Naive B cell (primary cell): ENCODE data around the gene CHRNA1. TPM values are rescaled to one million over a fixed set of nuclear protein-coding genes. Genes with fewer than 3 reads are reported as not detected.

Experiments used
- ATAC-seq, 2 donors: fragments of 150-1000 bp; cut with Tn5 transposase; 2 replicates each; pipeline ENCODE4 v1.10.0; 2021; ENCODE audit warnings: low read depth in 2 of 2, mild to moderate bottlenecking in 2 of 2, moderate library complexity in 2 of 2
- DNase-seq: peaks from one replicate; pipeline ENCODE4 v3.0.0; 2022
- H3K27ac Mint-ChIP-seq, 6 donors: one replicate each; pipeline ENCODE4 v1.8.0; 2020 to 2022; ENCODE audit warnings: mild to moderate bottlenecking in 6 of 6, mixed read lengths in 6 of 6, moderate library complexity in 5 of 6, inconsistent platforms in 2 of 6
- H3K27me3 Mint-ChIP-seq, 3 donors: one replicate each; pipeline ENCODE4 v1.8.0; 2021 to 2022; ENCODE audit warnings: mixed read lengths in 3 of 3, mild to moderate bottlenecking in 1 of 3
- H3K36me3 Mint-ChIP-seq, 2 donors: one replicate each; pipeline ENCODE4 v1.8.0; 2020 to 2022; ENCODE audit warnings: mixed read lengths in 2 of 2, inconsistent platforms in 1 of 2, mild to moderate bottlenecking in 1 of 2
- H3K4me1 Mint-ChIP-seq, 3 donors: one replicate each; pipeline ENCODE4 v1.8.0; 2020 to 2022; ENCODE audit warnings: mixed read lengths in 3 of 3, inconsistent platforms in 1 of 3, mild to moderate bottlenecking in 1 of 3, moderate library complexity in 1 of 3
- H3K4me3 Mint-ChIP-seq, 8 donors: one replicate each; pipeline ENCODE4 v1.8.0; 2020 to 2022; ENCODE audit warnings: mild to moderate bottlenecking in 8 of 8, mixed read lengths in 8 of 8, moderate library complexity in 8 of 8, inconsistent platforms in 2 of 8
- H3K9me3 Mint-ChIP-seq, 7 donors: one replicate each; pipeline ENCODE4 v1.8.0; 2020 to 2022; ENCODE audit warnings: mixed read lengths in 7 of 7, mild to moderate bottlenecking in 5 of 7, inconsistent platforms in 2 of 7, moderate library complexity in 1 of 7
- polyA plus RNA-seq, 6 donors: library from polyadenylated mRNA; unstranded; fragments of 300-500 nt; fragmentation: Illumina TruSeq; gene quantifications; one replicate each; pipeline ENCODE4 v1.2.3, GENCODE V29; 2021; ENCODE audit warnings: low read depth in 6 of 6

CHRNA1 gene
- polyA plus RNA-seq, 6 donors from 2014 or later: 0.22 to 0.45 TPM; not detected in 4

GRCh38 chr2:174766271-174766670 lies 2.0 kb upstream of the CHRNA1 start:
- no peak overlapping the region for H3K27ac Mint-ChIP-seq

GRCh38 chr2:174765576-174765975 lies 1.3 kb upstream of the CHRNA1 start:
- Mint-ChIP-seq H3K4me3 (no peak overlapping the region), H3K27me3 (peaks cover 44 to 45% (median 45%) of the 10 kb centered on the region in 3 donors), H3K9me3 (no peaks in the 10 kb centered on the region), H3K4me1 (no peaks in the 10 kb centered on the region), H3K27ac (no peak overlapping the region), H3K36me3 (peaks cover 5 to 11% of the 10 kb centered on the region in 2 donors)
- DNase-seq: no peak
- no peak for ATAC-seq

More at GRCh38 chr2:174766271-174766670, 2.0 kb upstream of the CHRNA1 start:
- DNase-seq (no peak), ATAC-seq (no peak)
- Mint-ChIP-seq H3K36me3 (peaks cover 5 to 11% of the 10 kb centered on the region in 2 donors), H3K4me3 (no peak overlapping the region), H3K4me1 (no peaks in the 10 kb centered on the region), H3K27me3 (peaks cover 40% of the 10 kb centered on the region in 3 donors), H3K9me3 (no peaks in the 10 kb centered on the region)

- Mint-ChIP-seq H3K36me3 (peaks cover 4 to 7% of the 10 kb centered on the region in 2 donors), H3K27ac (peak overlapping the region in 1 of 6 donors; percentile 15), H3K9me3 (peaks cover 0 to 5% (median 0%) of the 10 kb centered on the region in 7 donors), H3K4me3 (no peak overlapping the region), H3K27me3 (peaks cover 31 to 53% (median 52%) of the 10 kb centered on the region in 3 donors), H3K4me1 (no peaks in the 10 kb centered on the region)
- DNase-seq (no peak), ATAC-seq (no peak)
Measured at GRCh38 chr2:174763780-174764179, 492 bp downstream of the CHRNA1 start.

- no peaks in the 10 kb centered on the region for H3K4me1 Mint-ChIP-seq
- peaks cover 21 to 53% (median 48%) of the 10 kb centered on the region in 3 donors for H3K27me3 Mint-ChIP-seq
- ATAC-seq: no peak
- no peak overlapping the region for H3K4me3 Mint-ChIP-seq
- peaks cover 0 to 3% of the 10 kb centered on the region in 2 donors for H3K36me3 Mint-ChIP-seq
- H3K27ac Mint-ChIP-seq: no peak overlapping the region
- H3K9me3 Mint-ChIP-seq: peaks cover 0 to 5% (median 0%) of the 10 kb centered on the region in 7 donors
- no peak for DNase-seq
Measured at GRCh38 chr2:174762464-174762863, 1.8 kb downstream of the CHRNA1 start.

- H3K9me3 Mint-ChIP-seq: peaks cover 0 to 5% (median 0%) of the 10 kb centered on the region in 7 donors
- no peak for ATAC-seq
- H3K36me3 Mint-ChIP-seq: peaks cover 0 to 3% of the 10 kb centered on the region in 2 donors
- H3K27ac Mint-ChIP-seq: no peak overlapping the region
- no peaks in the 10 kb centered on the region for H3K4me1 Mint-ChIP-seq
- H3K27me3 Mint-ChIP-seq: peaks cover 14 to 47% (median 46%) of the 10 kb centered on the region in 3 donors
- DNase-seq: no peak
- H3K4me3 Mint-ChIP-seq: no peak overlapping the region
Measured at GRCh38 chr2:174761837-174762236, 2.4 kb downstream of the CHRNA1 start.

GRCh38 chr2:174760845-174761473 lies 3.3 kb downstream of the CHRNA1 start:
- Mint-ChIP-seq H3K4me1 (peaks cover 0 to 2% (median 0%) of the 10 kb centered on the region in 3 donors), H3K36me3 (peaks cover 0 to 3% of the 10 kb centered on the region in 2 donors), H3K27me3 (peaks cover 12 to 42% (median 38%) of the 10 kb centered on the region in 3 donors), H3K4me3 (no peak overlapping the region), H3K9me3 (peaks cover 0 to 5% (median 0%) of the 10 kb centered on the region in 7 donors), H3K27ac (no peak overlapping the region)
- ATAC-seq (no peak), DNase-seq (no peak)

GRCh38 chr2:174759381-174760065 lies 4.7 kb downstream of the CHRNA1 start:
- Mint-ChIP-seq H3K27me3 (peaks cover 12 to 37% (median 35%) of the 10 kb centered on the region in 3 donors), H3K27ac (no peak overlapping the region), H3K4me3 (no peak overlapping the region), H3K36me3 (peaks cover 0 to 3% of the 10 kb centered on the region in 2 donors), H3K9me3 (peaks cover 0 to 5% (median 0%) of the 10 kb centered on the region in 7 donors), H3K4me1 (peaks cover 0 to 2% (median 0%) of the 10 kb centered on the region in 3 donors)
- ATAC-seq (no peak), DNase-seq (no peak)

- no peak for ATAC-seq
- peaks cover 13 to 21% (median 13%) of the 10 kb centered on the region in 3 donors for H3K4me1 Mint-ChIP-seq
- no peak overlapping the region for H3K27ac Mint-ChIP-seq
- peaks cover 0 to 5% (median 0%) of the 10 kb centered on the region in 7 donors for H3K9me3 Mint-ChIP-seq
- peaks cover 9 to 35% (median 34%) of the 10 kb centered on the region in 3 donors for H3K27me3 Mint-ChIP-seq
- peaks cover 0 to 3% of the 10 kb centered on the region in 2 donors for H3K36me3 Mint-ChIP-seq
- H3K4me3 Mint-ChIP-seq: no peak overlapping the region
- no peak for DNase-seq
Measured at GRCh38 chr2:174756743-174757142, 7.5 kb downstream of the CHRNA1 start.

GRCh38 chr2:174753038-174753633 lies 11.1 kb downstream of the CHRNA1 start:
- peaks cover 0 to 9% (median 7%) of the 10 kb centered on the region in 3 donors for H3K27me3 Mint-ChIP-seq
- no peaks in the 10 kb centered on the region for H3K36me3 Mint-ChIP-seq
- peak; percentile 28 for DNase-seq
- H3K27ac Mint-ChIP-seq: peak overlapping the region in 5 of 6 donors; percentile 63 to 97 (median 93)
- H3K4me1 Mint-ChIP-seq: peaks cover 24 to 47% (median 33%) of the 10 kb centered on the region in 3 donors
- ATAC-seq: peak; percentile 20 to 53
- H3K9me3 Mint-ChIP-seq: no peaks in the 10 kb centered on the region
- peak overlapping the region in 1 of 8 donors; percentile 13 for H3K4me3 Mint-ChIP-seq

- peak; percentile 40 for DNase-seq
- H3K9me3 Mint-ChIP-seq: no peaks in the 10 kb centered on the region
- peak; percentile 54 for ATAC-seq
- H3K27ac Mint-ChIP-seq: peak overlapping the region; percentile 63 to 97 (median 84)
- H3K27me3 Mint-ChIP-seq: peaks cover 0 to 6% (median 4%) of the 10 kb centered on the region in 3 donors
- H3K36me3 Mint-ChIP-seq: no peaks in the 10 kb centered on the region
- peaks cover 24 to 47% (median 33%) of the 10 kb centered on the region in 3 donors for H3K4me1 Mint-ChIP-seq
- H3K4me3 Mint-ChIP-seq: peak overlapping the region in 4 of 8 donors; percentile 13 to 55 (median 28)
Measured at GRCh38 chr2:174752403-174753037, 11.8 kb downstream of the CHRNA1 start.

GRCh38 chr2:174750923-174751441 lies 13.3 kb downstream of the CHRNA1 start:
- H3K4me1 Mint-ChIP-seq: peaks cover 24 to 45% (median 33%) of the 10 kb centered on the region in 3 donors
- peak overlapping the region in 6 of 8 donors; percentile 12 to 64 (median 33) for H3K4me3 Mint-ChIP-seq
- ATAC-seq: peak; percentile 48 to 73
- peaks cover 1 to 8% (median 5%) of the 10 kb centered on the region in 3 donors for H3K27me3 Mint-ChIP-seq
- H3K27ac Mint-ChIP-seq: peak overlapping the region in 5 of 6 donors; percentile 40 to 97 (median 56)
- no peaks in the 10 kb centered on the region for H3K9me3 Mint-ChIP-seq
- H3K36me3 Mint-ChIP-seq: no peaks in the 10 kb centered on the region
- DNase-seq: peak; percentile 71

- H3K36me3 Mint-ChIP-seq: no peaks in the 10 kb centered on the region
- peak overlapping the region in 3 of 8 donors; percentile 20 to 54 (median 48) for H3K4me3 Mint-ChIP-seq
- H3K27me3 Mint-ChIP-seq: peaks cover 8 to 11% (median 11%) of the 10 kb centered on the region in 3 donors
- DNase-seq (peak; percentile 32), ATAC-seq (peak; percentile 43 to 46)
- H3K9me3 Mint-ChIP-seq: no peaks in the 10 kb centered on the region
- peak overlapping the region; percentile 85 to 97 (median 94) for H3K27ac Mint-ChIP-seq
- peaks cover 24 to 45% (median 33%) of the 10 kb centered on the region in 3 donors for H3K4me1 Mint-ChIP-seq
Measured at GRCh38 chr2:174749793-174750192, 14.5 kb downstream of the CHRNA1 start.
